ENCODE data around the gene ZHX3.

GRCh38 chr20:41334036-41334435, 16.5 kb upstream of the ZHX3 start:
- no peak for TF ChIP-seq TAF1 (IDR thresholded peaks at IDR 0.05; ENCODE audit: borderline replicate concordance, low read depth, low read length)
- TF ChIP-seq, protein P1, sequence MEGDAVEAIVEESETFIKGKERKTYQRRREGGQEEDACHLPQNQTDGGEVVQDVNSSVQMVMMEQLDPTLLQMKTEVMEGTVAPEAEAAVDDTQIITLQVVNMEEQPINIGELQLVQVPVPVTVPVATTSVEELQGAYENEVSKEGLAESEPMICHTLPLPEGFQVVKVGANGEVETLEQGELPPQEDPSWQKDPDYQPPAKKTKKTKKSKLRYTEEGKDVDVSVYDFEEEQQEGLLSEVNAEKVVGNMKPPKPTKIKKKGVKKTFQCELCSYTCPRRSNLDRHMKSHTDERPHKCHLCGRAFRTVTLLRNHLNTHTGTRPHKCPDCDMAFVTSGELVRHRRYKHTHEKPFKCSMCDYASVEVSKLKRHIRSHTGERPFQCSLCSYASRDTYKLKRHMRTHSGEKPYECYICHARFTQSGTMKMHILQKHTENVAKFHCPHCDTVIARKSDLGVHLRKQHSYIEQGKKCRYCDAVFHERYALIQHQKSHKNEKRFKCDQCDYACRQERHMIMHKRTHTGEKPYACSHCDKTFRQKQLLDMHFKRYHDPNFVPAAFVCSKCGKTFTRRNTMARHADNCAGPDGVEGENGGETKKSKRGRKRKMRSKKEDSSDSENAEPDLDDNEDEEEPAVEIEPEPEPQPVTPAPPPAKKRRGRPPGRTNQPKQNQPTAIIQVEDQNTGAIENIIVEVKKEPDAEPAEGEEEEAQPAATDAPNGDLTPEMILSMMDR (IDR thresholded peaks at IDR 0.05 in 2 of 3, conservative IDR thresholded peaks at IDR 0.05 in 1 of 3; ENCODE audit: control insufficient read depth in 2 of 3, extremely low read depth in 1 of 3, insufficient read depth in 1 of 3, low read depth in 3 of 3, low read length in 3 of 3) = no peak
- no peak for TF ChIP-seq SMARCA5 (IDR thresholded peaks at IDR 0.05)
- no peak for TF ChIP-seq BACH1 (IDR thresholded peaks at IDR 0.05; ENCODE audit: borderline replicate concordance)
